ENCODE results near the gene ZBTB44. TPM values are rescaled to one million over a fixed set of nuclear protein-coding genes. Genes with fewer than 3 reads are reported as not detected.

ZBTB44 gene
- total RNA-seq, 2 donors from 2014 or later = 66.1 to 69.2 TPM

DNA sequence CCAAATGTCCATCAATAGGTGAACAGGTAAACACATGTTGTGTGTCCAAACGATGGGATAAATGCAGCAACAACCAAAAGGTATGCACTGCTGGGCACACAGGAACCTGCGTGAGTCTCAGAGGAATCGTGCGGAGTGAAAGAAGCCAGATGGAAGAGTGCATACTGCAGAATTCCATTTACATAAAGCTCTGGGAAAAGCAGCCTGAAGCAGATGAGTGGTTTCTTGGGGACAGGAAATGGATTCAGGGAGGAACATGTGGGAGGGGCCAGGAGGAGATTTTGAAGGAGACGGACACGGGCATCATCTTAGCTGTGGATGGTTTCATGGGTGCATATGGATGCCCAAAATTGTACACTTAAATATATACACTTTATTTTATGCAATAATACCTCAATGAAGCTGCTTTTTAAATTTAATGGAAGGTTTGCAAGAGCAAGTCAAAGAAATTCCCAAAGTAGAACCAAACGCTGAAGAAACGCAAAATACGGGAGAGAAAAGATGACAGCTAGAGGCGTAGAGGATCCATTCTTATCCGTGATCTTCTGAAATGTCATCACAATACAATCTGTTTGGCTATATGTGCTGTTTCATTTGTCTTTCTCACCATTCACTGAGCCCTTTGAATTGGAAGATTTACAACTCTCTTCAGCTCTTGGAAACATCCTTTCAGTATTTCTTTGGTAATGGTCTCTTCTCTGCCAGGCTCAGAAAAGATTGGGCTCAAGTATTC lies 130.7 kb downstream of the ZBTB44 start:
- no peak for DNase-seq
- TF ChIP-seq, protein P1, sequence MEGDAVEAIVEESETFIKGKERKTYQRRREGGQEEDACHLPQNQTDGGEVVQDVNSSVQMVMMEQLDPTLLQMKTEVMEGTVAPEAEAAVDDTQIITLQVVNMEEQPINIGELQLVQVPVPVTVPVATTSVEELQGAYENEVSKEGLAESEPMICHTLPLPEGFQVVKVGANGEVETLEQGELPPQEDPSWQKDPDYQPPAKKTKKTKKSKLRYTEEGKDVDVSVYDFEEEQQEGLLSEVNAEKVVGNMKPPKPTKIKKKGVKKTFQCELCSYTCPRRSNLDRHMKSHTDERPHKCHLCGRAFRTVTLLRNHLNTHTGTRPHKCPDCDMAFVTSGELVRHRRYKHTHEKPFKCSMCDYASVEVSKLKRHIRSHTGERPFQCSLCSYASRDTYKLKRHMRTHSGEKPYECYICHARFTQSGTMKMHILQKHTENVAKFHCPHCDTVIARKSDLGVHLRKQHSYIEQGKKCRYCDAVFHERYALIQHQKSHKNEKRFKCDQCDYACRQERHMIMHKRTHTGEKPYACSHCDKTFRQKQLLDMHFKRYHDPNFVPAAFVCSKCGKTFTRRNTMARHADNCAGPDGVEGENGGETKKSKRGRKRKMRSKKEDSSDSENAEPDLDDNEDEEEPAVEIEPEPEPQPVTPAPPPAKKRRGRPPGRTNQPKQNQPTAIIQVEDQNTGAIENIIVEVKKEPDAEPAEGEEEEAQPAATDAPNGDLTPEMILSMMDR (conservative IDR thresholded peaks at IDR 0.05) = no peak
- H3K27me3 Mint-ChIP-seq (ENCODE audit: insufficient read depth) = no peaks in the 10 kb centered on the region
- H3K4me3 Mint-ChIP-seq = no peak overlapping the region
- H3K27me3 ChIP-seq (ENCODE audit: control insufficient read depth, insufficient read depth, low read length, poor library complexity, severe bottlenecking) = no peaks in the 10 kb centered on the region
- WGBS, 2 experiments (ENCODE audit: insufficient coverage in 1 of 2, insufficient read length in 1 of 2) = 94 to 96% methylated on average over 9 to 11 of the region's 11 CpGs
- no peaks in the 10 kb centered on the region for H3K36me3 Mint-ChIP-seq (ENCODE audit: low read depth)
- H3K36me3 ChIP-seq (ENCODE audit: control insufficient read depth, insufficient read depth, low read length) = no peaks in the 10 kb centered on the region
- no peaks in the 10 kb centered on the region for H3K9me3 Mint-ChIP-seq
- peaks cover 7% of the 10 kb centered on the region for H3K4me1 Mint-ChIP-seq
- H3K9me3 ChIP-seq (ENCODE audit: control insufficient read depth, low read length) = no peaks in the 10 kb centered on the region
- no peak overlapping the region for H3K4me3 ChIP-seq (ENCODE audit: low read length)
- no peak overlapping the region for H3K9ac ChIP-seq (ENCODE audit: extremely low read depth, low read length, poor library complexity, severe bottlenecking)
- peaks cover 4% of the 10 kb centered on the region for H3K4me1 ChIP-seq (ENCODE audit: control insufficient read depth, insufficient read depth, low read length)
- no peak overlapping the region for H3K27ac ChIP-seq (ENCODE audit: low read depth, low read length)
- H3K27ac Mint-ChIP-seq = no peak overlapping the region

DNA sequence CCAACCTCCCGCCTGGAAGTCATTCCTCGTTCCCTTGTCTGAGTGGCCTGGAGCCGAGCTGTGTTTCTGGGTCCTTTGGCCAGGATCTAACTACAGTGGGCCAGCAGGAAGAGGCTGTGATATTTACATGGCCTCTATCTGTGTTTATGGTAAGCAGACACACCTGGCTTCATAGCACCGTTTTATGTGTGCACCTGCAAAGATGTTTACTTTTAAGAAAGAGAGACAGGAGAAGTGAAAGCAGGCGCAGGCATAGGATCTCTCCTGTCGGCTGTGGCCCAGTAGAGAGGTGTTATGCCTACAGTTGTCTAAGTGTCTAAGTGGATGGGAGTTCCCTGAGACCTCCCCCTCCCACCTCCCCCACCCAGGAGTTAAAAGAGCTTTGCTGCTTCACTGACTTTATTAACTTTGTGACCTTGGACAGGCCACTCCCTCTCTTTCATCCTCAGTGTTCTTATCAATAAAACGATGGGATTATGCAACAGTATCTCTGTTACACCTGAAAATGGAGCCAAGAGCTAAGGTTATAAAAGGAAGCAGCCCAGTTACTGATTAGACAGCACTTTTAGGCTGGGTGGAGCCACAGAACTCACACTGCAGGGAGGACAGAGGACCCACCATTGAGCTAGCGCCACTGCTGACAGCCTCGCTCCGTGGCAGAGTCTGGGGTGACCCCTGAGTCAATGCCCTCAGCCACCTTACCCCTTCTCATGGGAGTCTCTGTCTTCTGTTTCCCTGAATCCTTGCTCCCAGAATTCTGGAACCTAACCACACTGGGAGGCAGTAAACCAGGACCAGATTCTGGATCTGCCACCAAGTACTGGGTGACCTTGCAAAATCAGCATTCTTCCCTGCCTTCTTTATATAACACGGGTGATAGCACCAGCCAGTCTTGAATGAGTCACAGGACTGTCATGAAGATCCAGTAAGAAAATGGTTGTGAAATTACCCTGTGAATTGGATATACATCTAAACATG lies 133.1 kb downstream of the ZBTB44 start:
- Mint-ChIP-seq H3K4me1 (peaks cover 7% of the 10 kb centered on the region), H3K27me3 (ENCODE audit: insufficient read depth) (no peaks in the 10 kb centered on the region), H3K9me3 (no peaks in the 10 kb centered on the region), H3K27ac (no peak overlapping the region), H3K4me3 (no peak overlapping the region), H3K36me3 (ENCODE audit: low read depth) (no peaks in the 10 kb centered on the region)
- TF ChIP-seq, protein P1 (conservative IDR thresholded peaks at IDR 0.05) = no peak
- DNase-seq = no peak
- H3K4me3 ChIP-seq (ENCODE audit: low read length) = no peak overlapping the region
- no peak overlapping the region for H3K27ac ChIP-seq (ENCODE audit: low read depth, low read length)
- H3K9ac ChIP-seq (ENCODE audit: extremely low read depth, low read length, poor library complexity, severe bottlenecking) = no peak overlapping the region
- H3K4me1 ChIP-seq (ENCODE audit: control insufficient read depth, insufficient read depth, low read length) = peaks cover 4% of the 10 kb centered on the region
- 85 to 89% methylated on average over 6 to 11 of the region's 11 CpGs for WGBS, 2 experiments (ENCODE audit: insufficient coverage in 1 of 2, insufficient read length in 1 of 2)
- H3K27me3 ChIP-seq (ENCODE audit: control insufficient read depth, insufficient read depth, low read length, poor library complexity, severe bottlenecking) = no peaks in the 10 kb centered on the region
- no peaks in the 10 kb centered on the region for H3K9me3 ChIP-seq (ENCODE audit: control insufficient read depth, low read length)
- no peaks in the 10 kb centered on the region for H3K36me3 ChIP-seq (ENCODE audit: control insufficient read depth, insufficient read depth, low read length)

DNA sequence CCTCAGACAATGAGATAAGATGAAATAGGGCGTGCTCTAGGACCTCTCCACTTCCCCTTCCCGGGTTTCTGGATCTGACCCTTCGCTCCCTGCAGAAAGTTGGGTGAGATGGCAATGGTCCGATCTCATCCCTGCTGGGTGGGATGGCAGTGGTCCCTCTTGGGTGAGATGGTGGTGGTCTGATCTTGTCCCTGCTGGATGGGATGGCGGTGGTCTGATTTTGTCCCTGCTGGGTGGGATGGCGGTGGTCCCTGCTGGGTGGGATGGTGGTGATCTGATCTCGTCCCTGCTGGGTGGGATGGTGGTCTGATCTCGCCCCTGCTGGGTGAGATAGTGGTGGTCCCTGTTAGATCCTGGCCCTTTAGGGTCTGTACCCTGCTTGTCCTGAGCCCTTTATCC lies 133.8 kb downstream of the ZBTB44 start:
- no peak overlapping the region for H3K9ac ChIP-seq (ENCODE audit: extremely low read depth, low read length, poor library complexity, severe bottlenecking)
- no peaks in the 10 kb centered on the region for H3K27me3 Mint-ChIP-seq (ENCODE audit: insufficient read depth)
- peaks cover 7% of the 10 kb centered on the region for H3K4me1 Mint-ChIP-seq
- no peaks in the 10 kb centered on the region for H3K27me3 ChIP-seq (ENCODE audit: control insufficient read depth, insufficient read depth, low read length, poor library complexity, severe bottlenecking)
- TF ChIP-seq, protein P1 (conservative IDR thresholded peaks at IDR 0.05) = no peak
- no peaks in the 10 kb centered on the region for H3K36me3 Mint-ChIP-seq (ENCODE audit: low read depth)
- H3K9me3 Mint-ChIP-seq = no peaks in the 10 kb centered on the region
- no peaks in the 10 kb centered on the region for H3K9me3 ChIP-seq (ENCODE audit: control insufficient read depth, low read length)
- H3K4me1 ChIP-seq (ENCODE audit: control insufficient read depth, insufficient read depth, low read length) = peaks cover 4% of the 10 kb centered on the region
- H3K27ac ChIP-seq (ENCODE audit: low read depth, low read length) = no peak overlapping the region
- no peak overlapping the region for H3K4me3 Mint-ChIP-seq
- H3K4me3 ChIP-seq (ENCODE audit: low read length) = no peak overlapping the region
- H3K27ac Mint-ChIP-seq = no peak overlapping the region
- no peak for DNase-seq
- 90% methylated on average over 8 of the region's 8 CpGs; no CpG with 5 or more reads in 1 of the 2 experiments for WGBS, 2 experiments (ENCODE audit: insufficient coverage in 1 of 2, insufficient read length in 1 of 2)
- H3K36me3 ChIP-seq (ENCODE audit: control insufficient read depth, insufficient read depth, low read length) = no peaks in the 10 kb centered on the region
